AG04450 (cell line): Measurements from ENCODE around the gene NCS1. TPM values are rescaled to one million over a fixed set of nuclear protein-coding genes. Genes with fewer than 3 reads are reported as not detected.

Source experiments
- CTCF ChIA-PET: fragments of 300-600, 350-600 bp; formaldehyde crosslinking; extraction: SDS; loops from one replicate; lab custom pipeline; 2022; ENCODE audit warnings: antibody characterized with exemption, inconsistent platforms; lab: Charles Lee
- POLR2A ChIA-PET: fragments of 350-600 bp; formaldehyde crosslinking; extraction: SDS; loops from one replicate; lab custom pipeline; 2021; ENCODE audit warnings: antibody characterized with exemption, inconsistent platforms; lab: Yijun Ruan, JAX
- DNase-seq: peaks from one replicate; pipeline ENCODE4 v3.0.0-alpha.2; 2011; ENCODE audit warnings: low read depth, low spot score
- H3K27ac ChIP-seq: one replicate; pipeline ENCODE4 v1.5.1; 2012; ENCODE audit warnings: low read depth, low read length, control low read depth
- H3K27me3 ChIP-seq: one replicate; pipeline ENCODE4 v1.6.0; 2012; ENCODE audit warnings: low read length; ENCODE audit not compliant: control insufficient read depth, insufficient read depth
- H3K4me3 ChIP-seq: 2 replicates; pipeline ENCODE4 v1.5.1; 2011; ENCODE audit warnings: mild to moderate bottlenecking, low read depth, low read length, control low read depth
- H3K9me3 ChIP-seq: 2 replicates; pipeline ENCODE4 v1.5.1; 2012; ENCODE audit warnings: low read length; ENCODE audit not compliant: control insufficient read depth, insufficient read depth
- CTCF ChIP-seq: IDR thresholded peaks from 2 replicates; pipeline ENCODE4 v1.5.1; 2011; ENCODE audit warnings: low read depth, low read length, control low read depth, inconsistent platforms
- polyA plus RNA-seq: library from polyadenylated mRNA; depleted of rRNA; stranded (reverse); fragments of >200 nt; gene quantifications from 2 replicates; pipeline ENCODE4 v1.2.3, GENCODE V29; 2011

NCS1 gene
- polyA plus RNA-seq, 1 experiment, result 68.3 TPM

GRCh38 chr9:130229759-130230158 lies 57.6 kb downstream of the NCS1 start:
- no peak for DNase-seq
- ChIA-PET CTCF (interaction anchor here (0.8 to 1.6 kb wide), 4 partner anchors 9 to 122 kb away, joined by 3 to 9 read pairs (median 5); no protein-coding TSS in a partner anchor), POLR2A (no interaction called here)
- Histone ChIP-seq H3K27ac (no peak overlapping the region), H3K9me3 (peaks cover 25% of the 10 kb centered on the region), H3K27me3 (no peaks in the 10 kb centered on the region), H3K4me3 (no peak overlapping the region)
- no peak for TF ChIP-seq CTCF

DNA sequence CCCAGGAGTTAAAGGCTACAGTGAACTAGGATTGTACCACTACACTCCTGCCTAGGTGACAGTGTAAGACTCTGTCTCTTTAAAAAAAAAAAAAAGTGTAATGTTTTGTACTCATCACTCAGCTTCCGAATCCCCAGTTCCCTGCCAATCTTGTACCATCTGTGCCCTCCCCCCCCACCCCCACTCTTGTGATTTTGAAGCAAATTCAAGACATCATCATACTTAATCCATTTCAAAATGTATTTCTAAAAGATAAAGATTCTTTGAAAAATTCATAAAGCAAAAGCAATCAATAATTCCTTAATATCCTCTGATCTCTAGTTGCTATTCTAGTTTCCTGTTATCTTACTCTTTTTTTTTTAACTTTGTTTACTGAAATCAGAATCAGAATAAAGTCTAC lies 58.4 kb downstream of the NCS1 start:
- H3K27ac ChIP-seq, result no peak overlapping the region
- POLR2A ChIA-PET, result no interaction called here
- no peak for DNase-seq
- TF ChIP-seq CTCF, result no peak
- CTCF ChIA-PET, result interaction anchor here (1.2 kb wide), 1 partner anchor 13 kb away, joined by 3 read pairs; no protein-coding TSS in a partner anchor
- H3K9me3 ChIP-seq, result peaks cover 22% of the 10 kb centered on the region
- no peak overlapping the region for H3K4me3 ChIP-seq
- no peaks in the 10 kb centered on the region for H3K27me3 ChIP-seq

GRCh38 chr9:130232899-130233586 lies 60.8 kb downstream of the NCS1 start:
- no peak for TF ChIP-seq CTCF
- DNase-seq, result no peak
- H3K4me3 ChIP-seq, result no peak overlapping the region
- H3K27ac ChIP-seq, result no peak overlapping the region
- H3K27me3 ChIP-seq, result no peaks in the 10 kb centered on the region
- ChIA-PET CTCF (no interaction called here), POLR2A (no interaction called here)
- H3K9me3 ChIP-seq, result peaks cover 1% of the 10 kb centered on the region

DNA sequence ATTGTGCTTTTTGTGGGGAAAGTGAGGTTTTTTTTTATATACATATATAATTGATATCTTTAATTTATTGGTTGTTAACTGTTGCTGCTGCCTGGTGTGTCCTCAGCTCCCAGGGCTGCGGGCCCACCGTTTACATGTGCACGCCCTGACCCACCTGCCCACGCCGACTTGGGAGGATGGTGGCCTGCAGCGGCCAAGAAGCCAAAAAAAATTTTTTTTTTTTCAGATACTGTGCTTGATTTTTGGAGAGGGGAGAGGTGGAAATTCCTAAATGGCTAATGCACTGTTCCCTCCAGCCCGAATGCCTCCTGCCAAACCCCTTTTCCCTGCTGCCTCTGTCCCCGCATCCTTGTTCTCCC lies 61.4 kb downstream of the NCS1 start:
- ChIA-PET CTCF (no interaction called here), POLR2A (no interaction called here)
- H3K27me3 ChIP-seq, result no peaks in the 10 kb centered on the region
- no peak for DNase-seq
- H3K4me3 ChIP-seq, result no peak overlapping the region
- no peak overlapping the region for H3K27ac ChIP-seq
- H3K9me3 ChIP-seq, result no peaks in the 10 kb centered on the region; the same call in 1 of the 2 replicates
- TF ChIP-seq CTCF, result no peak
